Measurements from ENCODE around the gene CCDC91. TPM values are rescaled to one million over a fixed set of nuclear protein-coding genes. Genes with fewer than 3 reads are reported as not detected.

Gene CCDC91
- total and polyA plus RNA-seq, 8 donors = 15.0 to 27.0 (median 19.1) TPM

GRCh38 chr12:28248555-28249145 lies 58.4 kb downstream of the CCDC91 start:
- peak in 2 of 4 donors; percentile 41 to 48 for ATAC-seq
- FAIRE-seq = no peak
- Histone ChIP-seq H3K27me3 (no peaks in the 10 kb centered on the region), H3K4me1 (peaks cover 4% of the 10 kb centered on the region in 3 donors), H3K27ac (no peak overlapping the region), H3K36me3 (no peaks in the 10 kb centered on the region), H3K4me3 (no peak overlapping the region), H3K9me3 (no peaks in the 10 kb centered on the region)
- intact Hi-C loops (cut with DNase I) = no loop called here
- TF ChIP-seq CTCF (IDR thresholded peaks at IDR 0.05) = no peak
- no peak for DNase-seq

- intact Hi-C loops (cut with DNase I) = no loop called here
- no peak overlapping the region for H3K27ac ChIP-seq
- 84 to 88% methylated on average over 3 of the region's 3 CpGs for WGBS, 2 donors
- DNase-seq (no peak), FAIRE-seq (no peak), ATAC-seq (no peak)
- no peaks in the 10 kb centered on the region for H3K9me3 ChIP-seq
- H3K4me1 ChIP-seq = peaks cover 4% of the 10 kb centered on the region in 3 donors
- H3K27me3 ChIP-seq = no peaks in the 10 kb centered on the region
- no peak for TF ChIP-seq CTCF (IDR thresholded peaks at IDR 0.05)
- H3K36me3 ChIP-seq = no peaks in the 10 kb centered on the region
- H3K4me3 ChIP-seq = no peak overlapping the region
Measured at GRCh38 chr12:28253161-28253641, 62.9 kb downstream of the CCDC91 start.

DNA sequence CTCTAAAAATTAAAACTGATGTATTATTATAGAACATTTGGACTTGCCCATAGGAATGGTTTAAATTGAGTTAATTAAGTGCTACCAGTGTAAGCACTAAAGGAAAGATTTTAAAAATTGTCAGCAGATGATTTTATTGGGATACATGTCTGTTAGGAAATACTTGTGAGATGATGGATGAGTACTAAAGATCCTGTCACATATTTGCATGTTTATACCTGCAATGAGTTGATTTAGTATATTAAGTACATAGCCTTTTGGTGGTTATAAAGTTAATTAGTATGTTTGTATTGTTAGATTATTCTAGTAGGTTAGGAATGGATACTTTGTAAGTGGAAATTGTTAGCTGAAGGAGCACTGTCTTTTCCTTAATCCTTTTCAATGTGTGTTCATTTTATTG lies 67.2 kb downstream of the CCDC91 start:
- Histone ChIP-seq H3K4me3 (no peak overlapping the region), H3K4me1 (no peaks in the 10 kb centered on the region), H3K36me3 (no peaks in the 10 kb centered on the region), H3K27ac (no peak overlapping the region), H3K27me3 (no peaks in the 10 kb centered on the region), H3K9me3 (no peaks in the 10 kb centered on the region)
- DNase-seq (no peak), FAIRE-seq (no peak), ATAC-seq (no peak)
- intact Hi-C loops (cut with DNase I) = no loop called here
- TF ChIP-seq CTCF (IDR thresholded peaks at IDR 0.05) = no peak

DNA sequence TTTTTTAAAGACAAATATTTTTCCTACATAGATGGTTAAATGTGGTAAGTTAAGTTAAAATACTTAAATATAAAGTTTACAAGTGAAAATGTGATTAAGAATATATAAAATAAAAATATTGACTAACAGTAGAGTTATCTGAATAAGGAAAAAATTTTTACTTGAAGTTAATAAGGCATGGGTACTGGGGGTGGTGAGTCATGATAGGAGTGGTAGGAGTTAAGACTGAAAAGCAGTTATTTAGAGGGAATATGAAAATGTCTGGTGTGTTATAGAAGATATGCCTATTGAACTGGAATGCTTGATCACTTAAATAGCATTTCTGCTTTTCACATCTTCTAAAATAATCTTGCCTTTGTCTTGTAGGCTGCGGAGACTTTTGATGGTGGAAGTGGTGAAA lies 68.7 kb downstream of the CCDC91 start:
- ATAC-seq (no peak), FAIRE-seq (peak; percentile 60)

More for the DNA sequence above, 68.7 kb downstream of the CCDC91 start:
- H3K27ac ChIP-seq = no peak overlapping the region
- WGBS, 2 donors = 98 to 100% methylated on average over 1 of the region's 1 CpG
- H3K27me3 ChIP-seq = no peaks in the 10 kb centered on the region
- intact Hi-C loops (cut with DNase I) = no loop called here
- DNase-seq = no peak
- no peak overlapping the region for H3K4me3 ChIP-seq
- H3K4me1 ChIP-seq = no peaks in the 10 kb centered on the region
- no peak for TF ChIP-seq CTCF (IDR thresholded peaks at IDR 0.05)
- H3K36me3 ChIP-seq = no peaks in the 10 kb centered on the region
- no peaks in the 10 kb centered on the region for H3K9me3 ChIP-seq

Data from pancreas (tissue), 10 donors.